Adrenal gland (tissue), 5 donors: ENCODE data around the gene TSPEAR.

ENCODE experiments used
- POLR2A ChIP-seq, 2 donors: fragments of 450-650 bp; IDR thresholded peaks; one replicate each; pipeline ENCODE4 v1.6.1; 2017; ENCODE audit warnings: antibody characterized with exemption in 2 of 2, mild to moderate bottlenecking in 2 of 2, moderate library complexity in 1 of 2
- TF ChIP-seq, protein P1 (sequence below), 6 experiments: fragments of 450-650 bp in 4 of 6; fragments of 200-600 bp in 2 of 6; sonication (generic) in 1 of 6; IDR thresholded peaks; 1 replicate in 5 of 6; 2 replicates in 1 of 6; pipeline versions ENCODE4 v1.5.1 to v1.8.0; 2016 to 2021; ENCODE audit warnings: antibody characterized with exemption in 6 of 6, mild to moderate bottlenecking in 2 of 6, moderate library complexity in 1 of 6
- donor health status: DM: no; HTN: no; CAD: no.

DNA sequence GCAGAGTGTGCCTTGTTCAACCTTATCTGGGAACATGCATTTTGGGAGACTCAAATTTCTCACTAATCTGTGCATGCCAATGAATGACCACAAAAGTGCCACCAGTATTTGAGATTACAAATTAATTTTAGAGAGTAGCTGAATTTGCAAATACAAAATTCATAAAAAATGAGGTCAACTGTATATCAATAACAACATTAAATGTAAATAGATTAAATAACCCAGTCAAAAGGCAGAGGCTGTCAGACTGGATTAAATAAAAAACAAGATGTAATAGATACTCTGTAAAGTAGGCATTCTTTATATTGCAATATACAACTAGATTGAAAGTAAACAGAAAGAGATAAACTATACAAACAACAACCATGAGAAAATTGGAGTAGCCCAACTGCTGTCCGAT lies 147.3 kb downstream of the TSPEAR start:
- TF ChIP-seq POLR2A (IDR thresholded peaks at IDR 0.05): no peak
- TF ChIP-seq, protein P1, sequence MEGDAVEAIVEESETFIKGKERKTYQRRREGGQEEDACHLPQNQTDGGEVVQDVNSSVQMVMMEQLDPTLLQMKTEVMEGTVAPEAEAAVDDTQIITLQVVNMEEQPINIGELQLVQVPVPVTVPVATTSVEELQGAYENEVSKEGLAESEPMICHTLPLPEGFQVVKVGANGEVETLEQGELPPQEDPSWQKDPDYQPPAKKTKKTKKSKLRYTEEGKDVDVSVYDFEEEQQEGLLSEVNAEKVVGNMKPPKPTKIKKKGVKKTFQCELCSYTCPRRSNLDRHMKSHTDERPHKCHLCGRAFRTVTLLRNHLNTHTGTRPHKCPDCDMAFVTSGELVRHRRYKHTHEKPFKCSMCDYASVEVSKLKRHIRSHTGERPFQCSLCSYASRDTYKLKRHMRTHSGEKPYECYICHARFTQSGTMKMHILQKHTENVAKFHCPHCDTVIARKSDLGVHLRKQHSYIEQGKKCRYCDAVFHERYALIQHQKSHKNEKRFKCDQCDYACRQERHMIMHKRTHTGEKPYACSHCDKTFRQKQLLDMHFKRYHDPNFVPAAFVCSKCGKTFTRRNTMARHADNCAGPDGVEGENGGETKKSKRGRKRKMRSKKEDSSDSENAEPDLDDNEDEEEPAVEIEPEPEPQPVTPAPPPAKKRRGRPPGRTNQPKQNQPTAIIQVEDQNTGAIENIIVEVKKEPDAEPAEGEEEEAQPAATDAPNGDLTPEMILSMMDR (IDR thresholded peaks at IDR 0.05): no peak
